Effector memory CD8-positive, alpha-beta T cell (primary cell): ENCODE results near the gene PLAC1.

Experiments
- ATAC-seq: fragments of 150-1000 bp; cut with Tn5 transposase; replicated peaks from 2 replicates; pipeline ENCODE4 v1.10.0; 2021; ENCODE audit warnings: mild to moderate bottlenecking, moderate library complexity
- DNase-seq, 3 experiments: peaks; one replicate each; pipeline ENCODE4 v3.0.0; 2021
- H3K27ac Mint-ChIP-seq, 2 donors: one replicate each; pipeline ENCODE4 v1.8.0; 2022; ENCODE audit warnings: mild to moderate bottlenecking in 2 of 2, mixed read lengths in 2 of 2, moderate library complexity in 2 of 2
- H3K27me3 Mint-ChIP-seq, 2 donors: one replicate each; pipeline ENCODE4 v1.8.0; 2022; ENCODE audit warnings: mixed read lengths in 2 of 2
- H3K36me3 Mint-ChIP-seq: one replicate; pipeline ENCODE4 v1.8.0; 2022; ENCODE audit warnings: mild to moderate bottlenecking, moderate library complexity, mixed read lengths; ENCODE audit not compliant: insufficient read depth
- H3K4me1 Mint-ChIP-seq, 2 donors: one replicate each; pipeline ENCODE4 v1.8.0; 2022; ENCODE audit warnings: low read depth in 2 of 2, mixed read lengths in 2 of 2
- H3K4me3 Mint-ChIP-seq, 2 donors: one replicate each; pipeline ENCODE4 v1.8.0; 2022; ENCODE audit warnings: mild to moderate bottlenecking in 2 of 2, mixed read lengths in 2 of 2, moderate library complexity in 2 of 2
- H3K9me3 Mint-ChIP-seq, 2 donors: one replicate each; pipeline ENCODE4 v1.8.0; 2022; ENCODE audit warnings: mixed read lengths in 2 of 2

The PLAC1 gene

GRCh38 chrX:134546187-134546586 lies 112.1 kb downstream of the PLAC1 start:
- Mint-ChIP-seq H3K9me3 (no peaks in the 10 kb centered on the region), H3K27me3 (peaks cover 21 to 33% of the 10 kb centered on the region in 2 donors), H3K4me1 (peaks cover 19 to 20% of the 10 kb centered on the region in 2 donors), H3K36me3 (peaks cover 2% of the 10 kb centered on the region), H3K27ac (no peak overlapping the region), H3K4me3 (no peak overlapping the region)
- ATAC-seq (no peak), DNase-seq (no peak)

- peaks cover 17 to 19% of the 10 kb centered on the region in 2 donors for H3K4me1 Mint-ChIP-seq
- H3K27ac Mint-ChIP-seq, result no peak overlapping the region
- peaks cover 2% of the 10 kb centered on the region for H3K36me3 Mint-ChIP-seq
- no peak overlapping the region for H3K4me3 Mint-ChIP-seq
- ATAC-seq (no peak), DNase-seq (no peak)
- no peaks in the 10 kb centered on the region for H3K9me3 Mint-ChIP-seq
- peaks cover 19 to 31% of the 10 kb centered on the region in 2 donors for H3K27me3 Mint-ChIP-seq
Observed at GRCh38 chrX:134545510-134545909, 112.8 kb downstream of the PLAC1 start.

GRCh38 chrX:134544513-134545151 lies 113.6 kb downstream of the PLAC1 start:
- peaks cover 11 to 23% of the 10 kb centered on the region in 2 donors for H3K27me3 Mint-ChIP-seq
- no peak overlapping the region for H3K4me3 Mint-ChIP-seq
- no peak overlapping the region for H3K27ac Mint-ChIP-seq

GRCh38 chrX:134544135-134544512 lies 114.1 kb downstream of the PLAC1 start:
- no peak for DNase-seq
- H3K27ac Mint-ChIP-seq, result no peak overlapping the region
- peaks cover 8 to 9% of the 10 kb centered on the region in 2 donors for H3K4me1 Mint-ChIP-seq
- H3K4me3 Mint-ChIP-seq, result no peak overlapping the region
- no peaks in the 10 kb centered on the region for H3K9me3 Mint-ChIP-seq
- no peak for ATAC-seq
- peaks cover 5% of the 10 kb centered on the region for H3K36me3 Mint-ChIP-seq
- H3K27me3 Mint-ChIP-seq, result peaks cover 9 to 18% of the 10 kb centered on the region in 2 donors

More at GRCh38 chrX:134544513-134545151, 113.6 kb downstream of the PLAC1 start:
- H3K4me1 Mint-ChIP-seq, result peaks cover 10 to 11% of the 10 kb centered on the region in 2 donors
- no peaks in the 10 kb centered on the region for H3K9me3 Mint-ChIP-seq
- DNase-seq, result no peak
- peaks cover 5% of the 10 kb centered on the region for H3K36me3 Mint-ChIP-seq
- ATAC-seq, result no peak

GRCh38 chrX:134543288-134543687 lies 115.0 kb downstream of the PLAC1 start:
- Mint-ChIP-seq H3K4me1 (peaks cover 1% of the 10 kb centered on the region in 2 donors), H3K9me3 (no peaks in the 10 kb centered on the region), H3K27ac (no peak overlapping the region), H3K4me3 (no peak overlapping the region), H3K27me3 (peaks cover 1 to 9% of the 10 kb centered on the region in 2 donors), H3K36me3 (peaks cover 4% of the 10 kb centered on the region)
- DNase-seq (no peak), ATAC-seq (no peak)

- Mint-ChIP-seq H3K36me3 (peaks cover 3% of the 10 kb centered on the region), H3K9me3 (no peaks in the 10 kb centered on the region), H3K27ac (no peak overlapping the region), H3K27me3 (peaks cover 0 to 6% of the 10 kb centered on the region in 2 donors), H3K4me3 (no peak overlapping the region), H3K4me1 (no peaks in the 10 kb centered on the region)
- ATAC-seq (no peak), DNase-seq (no peak)
Observed at GRCh38 chrX:134542485-134542884, 115.8 kb downstream of the PLAC1 start.

- Mint-ChIP-seq H3K9me3 (no peaks in the 10 kb centered on the region), H3K4me3 (no peak overlapping the region), H3K4me1 (no peaks in the 10 kb centered on the region), H3K27ac (no peak overlapping the region), H3K36me3 (peaks cover 3% of the 10 kb centered on the region), H3K27me3 (peaks cover 0 to 6% of the 10 kb centered on the region in 2 donors)
- ATAC-seq (no peak), DNase-seq (no peak)
Observed at GRCh38 chrX:134541906-134542305, 116.4 kb downstream of the PLAC1 start.

- ATAC-seq, result no peak
- Mint-ChIP-seq H3K27me3 (no peaks in the 10 kb centered on the region), H3K4me3 (no peak overlapping the region), H3K36me3 (peaks cover 3% of the 10 kb centered on the region), H3K9me3 (no peaks in the 10 kb centered on the region), H3K27ac (no peak overlapping the region), H3K4me1 (no peaks in the 10 kb centered on the region)
- DNase-seq, result no peak
Observed at GRCh38 chrX:134538316-134538715, 120.0 kb downstream of the PLAC1 start.

- H3K27me3 Mint-ChIP-seq, result no peaks in the 10 kb centered on the region
- H3K9me3 Mint-ChIP-seq, result no peaks in the 10 kb centered on the region
- H3K4me3 Mint-ChIP-seq, result no peak overlapping the region
- H3K27ac Mint-ChIP-seq, result no peak overlapping the region
- peaks cover 3% of the 10 kb centered on the region for H3K36me3 Mint-ChIP-seq
- no peaks in the 10 kb centered on the region for H3K4me1 Mint-ChIP-seq
- DNase-seq (no peak), ATAC-seq (no peak)
Observed at GRCh38 chrX:134537179-134537955, 120.9 kb downstream of the PLAC1 start.

- H3K9me3 Mint-ChIP-seq, result no peaks in the 10 kb centered on the region
- H3K4me3 Mint-ChIP-seq, result no peak overlapping the region
- no peak for ATAC-seq
- H3K27ac Mint-ChIP-seq, result no peak overlapping the region
- no peak for DNase-seq
- no peaks in the 10 kb centered on the region for H3K27me3 Mint-ChIP-seq
- H3K4me1 Mint-ChIP-seq, result no peaks in the 10 kb centered on the region
- no peaks in the 10 kb centered on the region for H3K36me3 Mint-ChIP-seq
Observed at GRCh38 chrX:134533952-134534351, 124.3 kb downstream of the PLAC1 start.

GRCh38 chrX:134533352-134533751 lies 124.9 kb downstream of the PLAC1 start:
- DNase-seq (no peak), ATAC-seq (no peak)
- Mint-ChIP-seq H3K4me1 (no peaks in the 10 kb centered on the region), H3K4me3 (no peak overlapping the region), H3K27ac (no peak overlapping the region), H3K9me3 (no peaks in the 10 kb centered on the region), H3K36me3 (no peaks in the 10 kb centered on the region), H3K27me3 (no peaks in the 10 kb centered on the region)

- DNase-seq, result no peak
- H3K27ac Mint-ChIP-seq, result no peak overlapping the region
- no peak overlapping the region for H3K4me3 Mint-ChIP-seq
- ATAC-seq, result no peak
- H3K27me3 Mint-ChIP-seq, result no peaks in the 10 kb centered on the region
- H3K4me1 Mint-ChIP-seq, result no peaks in the 10 kb centered on the region
- peaks cover 3% of the 10 kb centered on the region for H3K36me3 Mint-ChIP-seq
- no peaks in the 10 kb centered on the region for H3K9me3 Mint-ChIP-seq
Observed at GRCh38 chrX:134530845-134531244, 127.4 kb downstream of the PLAC1 start.

GRCh38 chrX:134529481-134529880 lies 128.8 kb downstream of the PLAC1 start:
- Mint-ChIP-seq H3K4me3 (no peak overlapping the region), H3K4me1 (no peaks in the 10 kb centered on the region), H3K9me3 (no peaks in the 10 kb centered on the region), H3K27me3 (no peaks in the 10 kb centered on the region), H3K27ac (no peak overlapping the region), H3K36me3 (peaks cover 3% of the 10 kb centered on the region)
- DNase-seq, result no peak
- no peak for ATAC-seq

- H3K36me3 Mint-ChIP-seq, result peaks cover 3% of the 10 kb centered on the region
- no peaks in the 10 kb centered on the region for H3K4me1 Mint-ChIP-seq
- no peaks in the 10 kb centered on the region for H3K9me3 Mint-ChIP-seq
- no peak for ATAC-seq
- H3K4me3 Mint-ChIP-seq, result no peak overlapping the region
- DNase-seq, result no peak
- H3K27me3 Mint-ChIP-seq, result no peaks in the 10 kb centered on the region
- H3K27ac Mint-ChIP-seq, result no peak overlapping the region
Observed at GRCh38 chrX:134528960-134529359, 129.3 kb downstream of the PLAC1 start.
